C4-2B (cell line): ENCODE results near the gene ERGIC1.

Experiments
- CTCF ChIP-seq: fragments of 450-650 bp; conservative IDR thresholded peaks from 2 replicates; pipeline ENCODE4 v1.5.1; 2017; ENCODE audit warnings: mild to moderate bottlenecking
- ZFX ChIP-seq: fragments of 450-650 bp; IDR thresholded peaks from 2 replicates; pipeline ENCODE4 v1.6.1; 2017

DNA sequence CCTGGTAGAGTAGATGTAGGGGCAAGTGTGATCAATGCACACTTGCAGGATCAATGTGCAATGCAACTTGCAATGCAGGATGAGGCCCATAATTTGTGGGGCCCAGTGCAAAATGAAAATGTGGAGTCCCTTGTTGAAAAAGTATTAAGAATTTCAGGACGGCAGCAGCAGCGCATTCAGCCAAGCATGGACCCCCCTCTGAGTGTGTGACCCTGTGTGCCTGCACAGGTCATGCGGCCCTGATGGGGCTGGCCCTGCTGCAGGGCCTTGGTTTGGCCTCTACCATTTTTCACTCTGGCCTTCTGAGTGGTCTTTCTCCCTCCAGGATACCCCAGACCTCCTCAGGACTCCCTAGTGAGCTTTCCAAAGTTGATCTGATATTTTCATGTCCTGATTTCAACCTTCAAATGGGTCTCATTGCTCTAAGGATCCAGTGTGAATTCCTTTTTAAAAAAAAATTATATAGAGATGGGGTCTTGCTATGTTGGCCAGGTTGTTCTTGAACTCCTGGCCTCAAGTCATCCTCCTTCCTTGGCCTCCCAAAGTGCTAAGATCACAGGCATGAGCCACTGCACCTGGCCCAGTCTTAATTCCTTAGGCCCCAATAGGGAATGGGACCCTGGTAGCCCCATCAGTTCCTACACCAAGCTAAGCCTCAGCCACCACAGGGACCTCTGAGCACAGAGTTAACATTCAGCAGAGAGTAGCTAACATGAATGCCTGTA lies 4.3 kb downstream of the ERGIC1 start:
- no peak for TF ChIP-seq CTCF
- no peak for TF ChIP-seq ZFX
